ENCODE measurements around the gene TP73.

The TP73 gene

DNA sequence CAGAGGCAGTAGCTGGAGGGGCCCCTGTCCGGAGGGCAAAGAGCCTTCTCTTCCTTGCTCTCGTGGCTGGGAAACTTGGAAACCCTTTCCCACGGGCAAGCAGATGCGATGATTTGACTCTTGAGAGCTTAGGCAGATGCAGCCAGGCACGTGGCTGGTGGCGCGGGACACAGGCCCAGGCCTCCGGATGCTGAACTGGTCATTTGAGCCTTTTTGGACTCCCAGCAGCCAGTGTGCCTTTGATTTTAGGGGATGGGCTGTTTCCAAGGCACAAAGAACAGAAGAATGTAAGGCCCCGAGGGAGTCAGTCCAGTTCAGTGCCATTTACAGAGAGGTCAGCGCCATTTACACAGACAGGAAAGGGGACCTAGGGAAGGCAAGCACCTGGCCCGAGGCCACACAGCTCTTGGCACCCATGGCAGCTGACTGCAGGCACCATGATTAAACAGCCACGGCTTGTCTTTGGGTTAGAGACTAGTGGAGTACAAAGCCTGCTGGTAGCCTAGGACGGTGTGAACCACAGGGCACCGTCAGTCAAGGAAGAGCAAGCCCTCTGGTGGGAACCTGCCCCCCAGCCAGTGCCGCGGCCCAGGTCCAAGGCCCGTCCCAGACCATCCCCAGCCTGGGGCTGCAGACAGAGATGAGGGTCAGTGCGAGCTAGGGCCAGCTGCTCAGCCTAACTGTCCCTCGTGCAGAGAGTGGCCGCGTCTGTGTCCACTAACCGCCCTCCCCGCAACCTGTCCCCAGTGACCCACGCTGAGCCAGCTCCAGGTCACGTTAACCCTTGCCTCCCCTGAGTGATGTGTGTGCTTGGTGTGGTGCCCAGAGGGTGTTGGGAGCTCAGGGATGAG is 79.5 kb downstream of the TP73 start:
- DNase-seq: no peak

DNA sequence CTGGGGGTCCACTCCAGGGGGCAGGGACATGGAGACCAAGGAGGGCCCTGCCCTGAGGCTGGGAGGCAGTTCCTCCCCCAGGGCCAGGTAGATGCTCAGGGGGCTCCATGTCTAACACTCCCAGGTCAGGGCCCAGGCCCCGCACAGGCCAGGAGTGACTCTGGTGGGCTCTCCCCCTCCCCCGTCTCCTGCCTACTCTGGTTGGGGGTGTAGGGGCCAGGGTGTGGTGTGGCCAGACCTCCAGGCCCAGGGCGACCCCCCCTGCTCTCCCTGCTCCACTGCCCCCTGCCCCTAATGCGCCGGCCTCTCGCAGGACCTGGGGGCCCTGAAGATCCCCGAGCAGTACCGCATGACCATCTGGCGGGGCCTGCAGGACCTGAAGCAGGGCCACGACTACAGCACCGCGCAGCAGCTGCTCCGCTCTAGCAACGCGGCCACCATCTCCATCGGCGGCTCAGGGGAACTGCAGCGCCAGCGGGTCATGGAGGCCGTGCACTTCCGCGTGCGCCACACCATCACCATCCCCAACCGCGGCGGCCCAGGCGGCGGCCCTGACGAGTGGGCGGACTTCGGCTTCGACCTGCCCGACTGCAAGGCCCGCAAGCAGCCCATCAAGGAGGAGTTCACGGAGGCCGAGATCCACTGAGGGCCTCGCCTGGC is 80.2 kb downstream of the TP73 start:
- no peak for DNase-seq

DNA sequence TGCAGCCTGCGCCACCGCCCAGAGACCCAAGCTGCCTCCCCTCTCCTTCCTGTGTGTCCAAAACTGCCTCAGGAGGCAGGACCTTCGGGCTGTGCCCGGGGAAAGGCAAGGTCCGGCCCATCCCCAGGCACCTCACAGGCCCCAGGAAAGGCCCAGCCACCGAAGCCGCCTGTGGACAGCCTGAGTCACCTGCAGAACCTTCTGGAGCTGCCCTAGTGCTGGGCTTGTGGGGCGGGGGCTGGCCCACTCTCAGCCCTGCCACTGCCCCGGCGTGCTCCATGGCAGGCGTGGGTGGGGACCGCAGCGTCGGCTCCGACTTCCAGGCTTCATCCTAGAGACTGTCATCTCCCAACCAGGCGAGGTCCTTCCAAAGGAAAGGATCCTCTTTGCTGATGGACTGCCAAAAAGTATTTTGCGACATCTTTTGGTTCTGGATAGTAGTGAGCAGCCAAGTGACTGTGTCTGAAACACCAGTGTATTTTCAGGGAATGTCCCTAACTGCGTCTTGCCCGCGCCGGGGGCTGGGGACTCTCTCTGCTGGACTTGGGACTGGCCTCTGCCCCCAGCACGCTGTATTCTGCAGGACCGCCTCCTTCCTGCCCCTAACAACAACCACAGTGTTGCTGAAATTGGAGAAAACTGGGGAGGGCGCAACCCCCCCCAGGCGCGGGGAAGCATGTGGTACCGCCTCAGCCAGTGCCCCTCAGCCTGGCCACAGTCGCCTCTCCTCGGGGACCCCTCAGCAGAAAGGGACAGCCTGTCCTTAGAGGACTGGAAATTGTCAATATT is 81.0 kb downstream of the TP73 start:
- DNase-seq: no peak

DNA sequence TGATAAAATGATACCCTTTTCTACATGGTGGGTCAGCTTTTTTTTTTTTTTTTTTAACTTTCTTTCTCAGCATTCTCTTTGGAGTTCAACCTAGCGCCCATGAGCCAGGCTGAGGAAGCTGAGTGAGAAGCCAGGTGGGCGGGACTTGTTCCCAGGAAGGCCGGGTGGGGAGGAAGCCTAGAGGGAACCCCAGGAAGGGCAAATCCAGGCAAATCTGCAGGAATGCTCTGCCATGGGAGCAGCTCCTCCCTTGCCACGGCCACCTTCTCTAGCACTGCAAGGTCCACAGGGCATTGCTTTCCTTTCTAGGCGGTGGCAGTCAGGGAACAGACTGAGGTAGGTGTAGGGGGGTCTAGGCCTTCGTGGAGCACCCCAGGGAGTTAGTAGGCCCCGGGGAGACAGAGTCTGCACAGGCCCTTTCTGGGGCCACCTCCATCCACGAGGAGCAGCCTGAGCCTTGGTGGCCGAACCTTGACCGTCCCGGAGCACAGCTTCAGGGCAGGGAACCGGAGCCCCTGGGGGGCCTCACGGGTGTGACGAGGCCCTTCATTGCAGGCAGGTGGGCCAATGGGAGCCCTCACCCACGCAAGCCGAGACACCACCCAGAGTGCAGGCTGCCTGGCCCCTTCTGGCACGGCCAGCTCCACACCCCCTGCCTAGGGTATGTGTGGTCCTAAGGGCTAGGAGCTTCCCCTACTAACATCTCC is 81.7 kb downstream of the TP73 start:
- no peak for DNase-seq

DNA sequence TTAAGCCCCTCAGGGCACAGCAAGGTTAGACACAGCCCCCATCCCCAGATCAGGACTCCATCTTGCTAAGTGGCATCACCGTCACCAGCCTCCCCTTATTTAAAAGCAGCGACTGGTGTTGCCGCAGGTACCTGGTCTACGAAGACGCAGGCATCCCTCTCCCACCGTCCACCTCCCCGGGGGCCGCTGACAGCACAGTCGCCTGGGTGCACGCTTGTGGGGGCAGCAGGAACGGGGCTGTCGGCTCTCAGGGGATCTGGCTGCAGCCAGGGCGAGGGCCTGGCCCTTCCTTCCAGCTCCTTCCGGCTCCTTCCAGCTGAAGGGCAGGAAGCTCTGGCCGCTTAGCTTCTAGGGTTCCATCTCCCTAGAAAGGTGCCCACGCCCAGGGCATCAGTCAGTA is 82.3 kb downstream of the TP73 start:
- DNase-seq: no peak

DNA sequence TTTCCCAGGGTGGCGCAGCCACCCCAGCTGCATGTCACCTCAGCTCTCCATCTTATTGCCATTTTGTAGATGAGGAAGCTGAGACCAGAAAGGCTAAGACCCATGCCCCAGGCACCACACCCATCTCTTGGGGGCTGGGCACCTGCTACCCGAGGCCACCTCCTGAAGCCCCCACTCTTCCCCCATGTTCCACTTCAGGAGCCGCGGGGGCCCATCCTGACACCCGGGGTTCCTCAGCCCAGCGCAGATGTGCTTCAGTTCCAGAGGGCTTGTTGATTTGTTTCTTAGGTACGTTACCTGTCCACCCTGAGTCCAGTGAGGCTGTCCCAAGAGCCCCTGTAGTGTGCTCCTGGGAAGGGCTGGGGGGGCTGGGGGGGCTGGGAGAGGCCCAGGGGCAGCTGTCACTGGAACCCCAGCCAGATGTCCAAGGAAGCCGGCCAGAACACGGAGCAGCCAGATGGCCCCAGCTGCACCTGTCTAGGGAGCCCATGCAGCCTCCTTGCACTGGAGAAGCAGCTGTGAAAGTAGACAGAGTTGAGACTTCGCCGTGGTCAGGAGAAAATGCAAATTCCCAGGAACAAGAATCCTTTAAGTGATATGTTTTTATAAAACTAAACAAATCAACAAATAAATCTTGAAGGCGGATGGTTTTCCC is 82.8 kb downstream of the TP73 start:
- no peak for DNase-seq

DNA sequence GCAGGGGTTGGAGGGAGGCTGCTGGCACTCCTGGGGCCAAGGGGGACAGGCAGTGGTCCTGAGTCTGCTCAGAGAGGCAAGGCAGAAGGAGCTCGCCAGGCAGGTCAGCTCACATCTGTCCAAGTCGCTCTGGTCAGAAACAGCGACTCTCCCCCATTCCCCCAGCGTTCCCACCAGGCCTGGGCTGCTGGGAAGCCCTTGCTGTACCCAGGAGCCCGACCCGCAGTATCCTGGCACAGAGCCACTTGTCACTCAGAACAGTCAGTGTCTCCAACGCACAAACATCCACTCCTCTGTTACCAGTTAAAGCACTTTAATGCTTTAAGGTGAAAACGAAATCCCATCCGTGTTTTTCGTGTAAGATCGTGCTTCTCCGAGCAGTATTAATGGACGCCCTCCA is 83.4 kb downstream of the TP73 start:
- no peak for DNase-seq

DNA sequence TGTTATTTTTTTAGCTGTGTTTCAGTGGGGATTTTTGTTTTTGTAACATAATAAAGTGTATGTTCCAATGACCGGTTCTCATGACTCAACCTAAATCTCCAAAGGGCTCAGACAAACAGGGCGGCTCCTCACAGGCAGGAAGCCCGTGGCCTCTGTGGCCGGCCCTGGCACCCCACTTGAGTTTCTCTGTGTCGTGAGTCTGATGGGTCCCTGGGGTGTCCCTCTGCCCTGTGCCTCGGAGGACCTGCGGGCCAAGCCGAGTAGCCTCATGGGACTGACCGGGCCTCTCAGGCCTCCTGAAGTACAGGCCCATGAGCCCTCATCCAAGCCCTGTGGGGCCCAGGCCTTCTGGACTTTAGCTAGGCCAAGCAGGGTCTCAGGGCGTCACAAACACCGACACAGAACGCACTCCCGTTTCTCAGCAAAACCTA is 83.8 kb downstream of the TP73 start:
- no peak for DNase-seq

DNA sequence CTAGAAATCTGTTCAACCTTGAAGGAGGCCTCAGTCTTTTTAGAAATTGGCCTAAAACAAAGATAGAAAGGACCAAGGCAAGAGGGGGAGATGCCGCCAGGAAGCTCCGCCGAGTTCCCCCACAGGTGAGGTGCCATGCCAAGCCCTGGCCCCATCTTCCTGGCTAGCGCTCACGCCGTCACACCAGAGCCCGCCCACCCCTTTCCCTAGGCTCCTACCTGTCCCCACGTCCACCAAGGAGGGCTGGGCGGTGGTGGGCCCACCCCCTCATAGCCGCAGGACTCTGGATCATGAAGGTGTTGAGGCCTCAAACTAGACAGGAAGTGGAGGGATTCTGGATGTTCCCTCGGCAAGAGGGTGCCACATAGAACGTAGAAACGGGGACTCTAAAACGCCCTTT is 84.4 kb downstream of the TP73 start:
- no peak for DNase-seq

DNA sequence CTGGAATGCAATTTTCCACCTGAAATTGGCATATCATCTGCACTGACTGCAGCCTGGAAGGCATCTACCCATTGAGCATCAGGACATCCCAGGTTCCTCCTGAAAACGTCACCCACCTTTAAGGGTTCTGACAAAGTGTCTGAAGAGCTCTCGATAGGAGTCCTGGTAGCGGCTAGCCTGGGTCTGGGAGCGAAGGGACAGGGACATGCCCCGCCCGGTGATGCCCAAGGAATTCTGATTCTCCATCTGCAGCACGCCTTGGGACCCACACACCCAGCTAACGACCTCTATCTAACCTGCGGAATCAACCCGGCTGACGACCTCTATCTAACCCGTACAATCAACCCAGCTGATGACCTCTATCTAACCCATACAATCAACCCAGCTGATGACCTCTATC is 86.6 kb downstream of the TP73 start:
- DNase-seq: no peak

DNA sequence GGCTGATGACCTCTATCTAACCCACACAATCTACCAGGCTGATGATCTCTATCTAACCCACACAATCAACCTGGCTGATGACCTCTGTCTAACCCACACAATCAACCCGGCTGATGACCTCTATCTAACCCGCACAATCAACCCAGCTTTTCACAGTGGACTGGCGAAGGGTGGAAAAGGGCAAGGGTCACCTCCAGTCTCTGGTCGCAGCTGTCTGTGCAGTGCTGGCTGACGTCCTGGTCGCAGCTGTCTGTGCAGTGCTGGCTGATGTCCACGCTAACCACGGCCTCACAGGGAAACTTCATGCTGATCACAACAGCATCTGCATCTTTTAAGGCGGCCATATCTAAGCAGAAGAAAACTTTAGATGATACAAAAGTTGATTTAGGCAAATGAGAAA is 87.7 kb downstream of the TP73 start:
- DNase-seq: no peak

DNA sequence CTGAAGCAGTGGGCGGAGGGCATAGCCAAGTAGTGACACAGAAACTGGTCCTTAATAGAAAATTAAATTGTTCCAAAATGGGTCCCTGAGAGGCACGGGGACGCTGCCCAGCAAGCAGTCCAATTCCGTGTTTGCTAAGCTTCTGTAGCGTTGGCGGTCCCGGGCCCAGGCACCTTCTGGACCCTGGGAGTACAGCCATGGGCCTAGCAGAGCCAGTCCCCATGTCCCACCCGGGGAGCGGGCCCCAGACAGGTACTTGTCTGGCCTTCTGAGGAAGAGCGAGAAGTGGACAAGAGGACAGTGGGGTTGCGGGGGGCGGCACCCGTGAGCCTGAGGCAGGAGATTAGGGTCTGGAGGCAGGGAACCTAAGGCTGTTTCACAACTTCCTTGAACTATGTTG is 88.4 kb downstream of the TP73 start:
- no peak for DNase-seq

DNA sequence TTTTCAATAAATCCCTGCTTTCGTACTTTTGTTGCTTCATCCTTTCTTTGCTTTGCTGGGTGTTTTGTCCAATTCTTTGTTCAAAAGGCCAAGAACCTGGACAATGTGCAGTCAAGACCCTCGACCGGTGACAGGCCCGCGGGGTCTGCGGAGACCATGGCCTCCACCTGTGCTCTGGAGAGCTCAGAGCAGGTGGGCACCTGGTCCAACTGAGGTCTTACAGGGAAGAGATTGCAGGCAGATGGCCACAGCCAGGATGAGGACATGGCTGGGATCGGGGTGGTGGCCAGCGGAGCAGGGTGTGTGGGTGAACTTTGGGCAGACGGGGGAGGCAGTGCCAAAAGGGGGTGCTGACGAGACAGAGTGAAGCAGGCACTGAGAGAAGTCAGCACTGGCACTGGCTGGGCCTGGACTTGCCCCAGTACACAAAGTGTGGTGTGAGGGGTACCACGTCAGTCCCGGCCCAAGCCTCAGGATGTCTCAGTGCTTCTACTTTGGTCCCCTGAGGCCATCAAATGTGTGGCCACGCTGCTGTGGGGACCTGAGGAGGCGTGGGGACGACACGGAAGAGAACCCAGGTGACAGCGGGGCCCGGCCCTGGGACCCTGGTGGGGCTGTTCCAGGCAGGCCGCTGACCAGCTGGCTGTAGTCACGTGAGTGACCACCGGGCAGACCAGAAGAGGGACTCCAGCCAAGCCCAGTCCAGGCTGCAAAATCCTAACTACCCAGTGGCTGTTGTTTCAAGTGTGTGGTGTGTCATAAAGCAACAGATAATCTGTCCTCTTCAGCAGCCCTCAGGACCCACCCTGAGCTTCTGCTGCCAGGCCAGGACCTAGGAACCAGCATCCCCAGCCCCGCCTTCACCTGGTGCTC is 89.5 kb downstream of the TP73 start:
- no peak for DNase-seq

DNA sequence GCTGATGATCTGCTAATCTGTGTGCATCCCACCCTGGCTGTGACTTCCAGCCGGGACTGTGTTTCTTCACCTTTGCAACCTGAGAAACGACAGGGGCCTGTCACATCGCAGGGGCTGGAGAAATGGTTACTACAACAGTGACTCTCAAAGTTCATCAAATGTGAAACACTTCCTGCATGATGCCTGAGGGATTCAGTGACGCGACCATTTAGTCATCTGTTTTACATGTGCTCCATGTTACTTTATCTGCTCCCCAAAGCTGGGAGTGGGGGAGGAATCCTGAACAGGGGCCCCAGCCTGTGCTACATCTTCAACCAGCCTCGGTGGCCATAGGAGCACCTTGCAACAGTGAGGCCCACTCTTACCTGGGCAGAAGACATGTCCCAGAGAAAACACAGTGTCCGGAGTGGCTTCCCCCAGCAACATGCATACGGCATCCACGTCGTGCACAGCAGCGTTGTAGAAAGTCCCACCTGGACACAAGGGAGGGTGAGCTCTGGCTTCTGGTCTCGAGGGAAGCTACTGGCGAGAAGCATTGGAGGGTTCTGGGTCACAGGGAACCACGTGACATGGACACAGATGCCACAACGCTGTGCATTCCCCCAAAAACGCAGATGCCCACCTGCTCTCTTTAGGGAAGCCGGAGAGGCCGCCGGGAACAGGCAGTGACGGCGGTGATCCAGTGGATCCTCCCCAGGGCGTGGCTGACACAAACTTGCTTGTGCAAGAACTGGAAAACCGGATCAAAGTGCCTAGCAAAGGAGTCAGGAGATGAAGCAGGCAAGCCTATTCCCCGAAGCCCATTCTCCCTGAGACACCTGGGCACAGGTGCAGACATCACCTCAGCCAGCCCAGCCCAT is 90.4 kb downstream of the TP73 start:
- no peak for DNase-seq

DNA sequence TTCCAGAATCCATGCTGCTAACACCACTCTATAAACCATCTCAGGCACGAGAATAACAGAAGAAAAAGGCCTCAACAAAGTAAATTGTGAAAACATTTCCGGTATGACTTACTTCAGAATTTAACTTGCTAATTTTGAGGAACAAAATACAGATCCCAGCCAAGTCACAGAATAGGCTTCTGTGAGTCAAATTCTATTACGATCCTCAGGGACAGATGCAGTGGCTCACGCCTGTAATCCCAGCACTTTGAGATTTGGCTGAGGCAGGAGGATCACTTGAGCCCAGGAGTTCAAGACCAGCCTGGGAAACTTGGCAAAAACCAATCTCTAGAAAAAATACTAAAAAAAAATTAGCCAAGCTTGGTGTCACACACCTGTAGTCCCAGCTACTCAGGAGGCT is 91.1 kb downstream of the TP73 start:
- DNase-seq: no peak

DNA sequence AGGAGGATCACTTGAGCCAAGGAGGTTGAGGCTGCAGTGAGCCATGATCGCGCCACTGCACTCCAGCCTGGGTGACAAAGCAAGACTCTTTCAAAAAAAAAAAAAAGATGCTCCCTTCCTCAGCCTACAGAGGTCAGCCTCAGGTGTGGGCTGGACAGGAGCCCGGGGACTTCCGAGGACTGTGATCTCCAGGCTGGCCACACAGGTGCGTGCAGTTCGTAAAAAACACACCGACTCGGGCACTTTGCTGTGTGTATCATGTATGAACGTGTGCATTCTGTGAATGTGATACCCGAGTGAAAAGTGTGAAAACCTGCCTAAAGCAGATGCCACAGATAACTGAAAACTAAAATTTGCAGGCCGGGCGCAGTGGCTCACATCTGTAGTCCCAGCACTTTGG is 91.5 kb downstream of the TP73 start:
- no peak for DNase-seq

DNA sequence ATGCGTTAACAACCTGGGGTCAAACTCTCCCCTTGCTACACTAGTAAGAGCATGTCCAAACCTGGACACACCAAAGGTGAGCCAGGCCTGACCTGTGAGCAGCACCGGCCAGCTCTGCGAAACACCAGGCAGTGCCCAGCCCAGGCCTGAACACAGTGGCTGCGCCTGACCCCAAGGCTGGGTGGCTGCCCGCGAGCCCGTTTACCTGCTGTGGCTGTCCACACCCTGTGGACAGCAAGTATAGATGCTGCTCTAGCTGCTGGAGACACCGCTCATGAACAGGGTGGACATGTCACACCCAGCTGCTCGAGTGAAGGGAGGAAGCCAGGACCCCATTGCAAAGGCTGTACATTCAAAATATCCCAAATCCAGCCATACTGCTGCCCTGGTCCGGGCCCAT is 92.3 kb downstream of the TP73 start:
- DNase-seq: no peak

DNA sequence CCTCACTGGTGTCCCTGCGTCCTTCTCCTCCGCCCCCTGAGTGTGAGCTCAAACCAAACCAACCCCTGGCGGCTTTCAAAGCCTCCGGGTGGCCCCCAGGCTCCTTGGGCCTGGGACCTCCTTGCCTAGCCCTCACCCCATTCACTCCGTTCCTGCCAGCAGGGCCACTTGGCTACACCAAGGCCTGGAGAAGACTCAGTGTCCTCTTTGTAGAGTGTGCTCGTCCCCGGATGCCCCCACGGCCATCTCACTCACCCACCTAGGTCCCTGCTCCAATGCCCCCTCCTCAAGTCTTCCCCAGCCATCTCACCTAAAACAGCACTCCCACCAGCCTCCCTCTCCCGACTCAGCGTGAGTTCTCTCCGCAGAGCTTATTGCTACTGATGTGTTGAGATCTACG is 92.8 kb downstream of the TP73 start:
- DNase-seq: no peak

DNA sequence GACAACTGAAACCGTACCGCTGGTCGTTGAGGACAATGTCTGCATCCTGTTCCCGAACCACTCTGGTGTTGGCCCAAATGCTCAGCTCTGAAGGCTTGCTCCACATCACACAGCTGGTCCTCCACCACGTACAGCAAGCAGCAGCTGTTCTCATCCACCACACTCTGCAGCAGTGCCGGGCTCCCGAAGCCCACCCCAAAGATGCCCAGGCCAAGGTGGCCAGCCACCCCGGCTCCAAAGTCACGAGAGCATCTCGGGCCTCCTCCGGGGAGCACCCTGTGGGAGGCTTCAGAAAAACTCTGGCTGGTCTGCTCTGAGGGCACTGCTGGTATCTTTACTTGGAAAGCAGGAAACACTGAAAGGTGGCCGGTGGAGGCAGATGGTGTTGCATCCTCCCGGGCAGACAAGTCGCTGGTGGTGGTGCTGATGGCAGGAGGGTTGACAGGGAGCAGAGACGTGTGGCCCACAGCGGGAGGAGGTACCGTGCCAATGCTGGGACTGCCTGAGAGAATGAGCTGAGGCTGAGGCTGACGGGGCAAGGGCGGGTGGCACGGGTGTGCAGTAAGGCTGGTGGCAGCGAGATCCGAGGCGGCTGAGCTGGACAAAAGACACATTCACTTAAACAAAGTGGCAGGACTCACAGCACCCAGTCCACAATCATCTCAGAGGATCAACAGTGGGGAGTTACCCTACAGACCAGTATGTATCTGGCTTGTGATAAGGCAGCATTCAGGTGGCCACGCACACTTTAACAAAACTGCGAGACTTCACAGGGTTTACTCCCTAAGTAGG is 93.5 kb downstream of the TP73 start:
- DNase-seq: no peak

DNA sequence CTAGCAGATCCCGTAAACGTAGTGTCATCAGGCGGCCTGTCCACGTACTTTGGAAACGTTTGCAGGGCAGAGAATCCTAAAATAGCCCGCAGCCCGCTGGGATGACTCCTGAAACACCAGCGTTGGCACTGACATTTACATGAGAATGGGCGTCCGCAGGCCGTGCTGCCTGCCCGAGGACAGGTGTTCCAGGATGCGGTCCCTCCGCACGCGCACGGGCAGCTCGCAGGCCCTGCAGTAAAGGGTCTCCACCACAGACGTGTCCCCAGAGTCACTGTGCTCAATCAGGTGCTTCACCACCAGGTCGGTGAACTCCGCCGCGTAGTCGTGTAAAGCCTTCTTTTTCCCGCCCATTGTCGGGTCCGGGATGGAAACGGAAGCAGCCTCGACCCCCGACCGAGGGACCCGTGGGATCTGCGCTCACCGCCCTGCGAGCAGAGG is 94.1 kb downstream of the TP73 start:
- no peak for DNase-seq
